Transverse colon (tissue), 4 donors: ENCODE results near the gene NUDT4. TPM values are rescaled to one million over a fixed set of nuclear protein-coding genes. Genes with fewer than 3 reads are reported as not detected.

ENCODE experiments used
- DNase-seq: peaks from one replicate; pipeline ENCODE4 v3.0.0-alpha.2; 2019
- H3K27ac ChIP-seq, 4 donors: fragments of 200-600 bp; sonication (generic); 2 replicates each; pipeline ENCODE4 v1.5.1; 2016 to 2018; ENCODE audit warnings: inconsistent platforms in 4 of 4
- H3K27me3 ChIP-seq: fragments of 200-600 bp; sonication (generic); 2 replicates; pipeline ENCODE4 v1.5.1; 2017; ENCODE audit warnings: inconsistent platforms
- H3K36me3 ChIP-seq, 4 donors: fragments of 200-600 bp; sonication (generic); 2 replicates each; pipeline ENCODE4 v1.5.1; 2017 to 2019; ENCODE audit warnings: inconsistent platforms in 4 of 4
- H3K4me1 ChIP-seq, 4 donors: fragments of 200-600 bp; sonication (generic); 2 replicates each; pipeline ENCODE4 v1.5.1; 2017 to 2020; ENCODE audit warnings: inconsistent platforms in 4 of 4
- H3K4me3 ChIP-seq, 4 donors: fragments of 200-600 bp; sonication (generic); 1 replicate in 1 of 4; 2 replicates in 3 of 4; pipeline versions ENCODE4 v1.5.1 to v1.6.1; 2017 to 2019; ENCODE audit warnings: inconsistent platforms in 4 of 4
- H3K9me3 ChIP-seq, 2 donors: fragments of 200-600 bp; sonication (generic); 2 replicates each; pipeline ENCODE4 v1.5.1; 2017 to 2019; ENCODE audit warnings: inconsistent platforms in 2 of 2
- EP300 ChIP-seq: sonication (generic); formaldehyde crosslinking; IDR thresholded peaks from one replicate; pipeline ENCODE4 v1.6.1; 2017; ENCODE audit warnings: antibody characterized with exemption, low read depth
- POLR2A ChIP-seq: fragments of 450-650 bp; IDR thresholded peaks from one replicate; pipeline ENCODE4 v1.6.1; 2016; ENCODE audit warnings: antibody characterized with exemption, mild to moderate bottlenecking, moderate library complexity
- POLR2AphosphoS5 ChIP-seq, 3 donors: sonication (generic); formaldehyde crosslinking; IDR thresholded peaks; one replicate each; pipeline ENCODE4 v1.6.1; 2016; ENCODE audit warnings: antibody characterized with exemption in 3 of 3
- WGBS, 2 donors: methylation state at CpG; one replicate each; pipeline ENCODE4 v1.1.5; 2018; ENCODE audit warnings: low coverage in 1 of 2; 5-methylcytosine and 5-hydroxymethylcytosine counted together
- in situ Hi-C, 4 donors: fragments of 200-750 bp; cut with MboI; loops; one replicate each; pipeline versions ENCODE4 v1.15.0 to v1.15.1; 2017; ENCODE audit warnings: low sequenced_read_pairs in 3 of 4, low pct_ligation_motif_present in 1 of 4, low pct_unique_long_range_greater_than_20kb in 1 of 4
- intact Hi-C: fragments of 100-400 bp; cut with DNase I; formaldehyde crosslinking; loops from one replicate; pipeline ENCODE4 v1.15.1; 2023; ENCODE audit warnings: low total_unique reads
- total RNA-seq, 4 donors: library from RNA; depleted of rRNA; stranded (reverse); fragments of >200 nt; gene quantifications; one replicate each; pipeline ENCODE4 v1.1.0, GENCODE V29; 2016
- TF ChIP-seq, protein P1 (sequence below), 5 experiments: fragments of 200-600 bp in 3 of 5; fragments of 450-650 bp in 2 of 5; sonication (generic) in 3 of 5; IDR thresholded peaks; 1 replicate in 2 of 5; 2 replicates in 3 of 5; pipeline ENCODE4 v1.5.1; 2016 to 2017; ENCODE audit warnings: antibody characterized with exemption in 5 of 5, inconsistent platforms in 3 of 5, mild to moderate bottlenecking in 2 of 5, moderate library complexity in 1 of 5

NUDT4 gene
- total RNA-seq, 4 donors from 2014 or later = 65.3 to 111 (median 90.9) TPM

DNA sequence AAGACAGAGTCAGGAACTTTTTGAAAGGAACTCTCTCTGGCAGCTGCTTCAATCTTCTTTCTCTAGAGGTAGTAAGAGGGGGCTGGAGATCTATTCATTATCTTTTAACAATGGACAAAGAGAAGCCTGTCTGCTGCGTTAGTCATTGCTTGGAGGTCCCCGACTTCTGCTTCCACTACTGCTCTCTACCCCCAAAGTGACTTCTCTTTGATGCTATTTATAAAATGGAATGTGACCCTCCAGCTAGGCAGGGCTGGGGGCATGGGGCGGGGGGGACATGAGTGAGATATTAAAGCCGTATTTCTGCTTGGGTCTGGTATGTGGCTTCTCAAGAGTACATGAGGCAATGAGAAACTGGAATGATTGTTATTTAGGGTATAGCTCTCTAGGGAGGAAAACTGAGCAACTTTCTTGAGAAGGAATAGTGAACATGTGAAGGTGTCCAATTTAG is 41.4 kb upstream of the NUDT4 start:
- Histone ChIP-seq H3K4me1 (no peaks in the 10 kb centered on the region), H3K9me3 (no peaks in the 10 kb centered on the region), H3K27ac (no peak overlapping the region), H3K27me3 (no peaks in the 10 kb centered on the region), H3K4me3 (no peak overlapping the region), H3K36me3 (no peaks in the 10 kb centered on the region)
- intact Hi-C loops = no loop called here
- 67 to 79% methylated on average over 3 to 4 of the region's 4 CpGs for WGBS, 2 donors
- in situ Hi-C loops = no loop called here
- DNase-seq = no peak
- TF ChIP-seq EP300 = no peak
- TF ChIP-seq, protein P1, sequence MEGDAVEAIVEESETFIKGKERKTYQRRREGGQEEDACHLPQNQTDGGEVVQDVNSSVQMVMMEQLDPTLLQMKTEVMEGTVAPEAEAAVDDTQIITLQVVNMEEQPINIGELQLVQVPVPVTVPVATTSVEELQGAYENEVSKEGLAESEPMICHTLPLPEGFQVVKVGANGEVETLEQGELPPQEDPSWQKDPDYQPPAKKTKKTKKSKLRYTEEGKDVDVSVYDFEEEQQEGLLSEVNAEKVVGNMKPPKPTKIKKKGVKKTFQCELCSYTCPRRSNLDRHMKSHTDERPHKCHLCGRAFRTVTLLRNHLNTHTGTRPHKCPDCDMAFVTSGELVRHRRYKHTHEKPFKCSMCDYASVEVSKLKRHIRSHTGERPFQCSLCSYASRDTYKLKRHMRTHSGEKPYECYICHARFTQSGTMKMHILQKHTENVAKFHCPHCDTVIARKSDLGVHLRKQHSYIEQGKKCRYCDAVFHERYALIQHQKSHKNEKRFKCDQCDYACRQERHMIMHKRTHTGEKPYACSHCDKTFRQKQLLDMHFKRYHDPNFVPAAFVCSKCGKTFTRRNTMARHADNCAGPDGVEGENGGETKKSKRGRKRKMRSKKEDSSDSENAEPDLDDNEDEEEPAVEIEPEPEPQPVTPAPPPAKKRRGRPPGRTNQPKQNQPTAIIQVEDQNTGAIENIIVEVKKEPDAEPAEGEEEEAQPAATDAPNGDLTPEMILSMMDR (IDR thresholded peaks at IDR 0.05) = no peak

DNA sequence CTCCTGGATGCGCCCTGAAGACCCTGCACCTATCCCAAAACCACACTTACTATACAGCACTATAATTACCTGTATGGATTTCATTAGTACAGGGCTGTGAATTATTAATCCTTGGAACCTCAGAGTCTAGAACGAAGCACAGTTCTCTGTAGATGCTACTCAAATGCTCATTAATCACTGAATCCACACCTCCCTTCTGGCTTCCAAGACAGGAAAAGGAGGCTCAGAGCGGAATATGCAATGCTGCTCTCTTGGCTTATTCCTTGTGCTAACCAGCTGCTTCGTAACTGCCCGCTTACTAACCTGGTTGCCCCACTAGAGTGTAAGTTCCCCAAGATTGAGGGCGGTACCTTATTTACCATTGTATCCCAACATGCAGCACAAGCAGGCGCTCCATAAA is 39.1 kb upstream of the NUDT4 start:
- Histone ChIP-seq H3K27me3 (no peaks in the 10 kb centered on the region), H3K36me3 (no peaks in the 10 kb centered on the region), H3K4me3 (no peak overlapping the region), H3K27ac (no peak overlapping the region), H3K4me1 (no peaks in the 10 kb centered on the region), H3K9me3 (no peaks in the 10 kb centered on the region)
- intact Hi-C loops = no loop called here
- in situ Hi-C loops = no loop called here
- 97 to 98% methylated on average over 5 to 7 of the region's 7 CpGs for WGBS, 2 donors
- TF ChIP-seq POLR2AphosphoS5 (IDR thresholded peaks at IDR 0.05) = no peak
- no peak for TF ChIP-seq EP300
- TF ChIP-seq POLR2A = no peak
- TF ChIP-seq, protein P1 (IDR thresholded peaks at IDR 0.05) = no peak
- DNase-seq = no peak

GRCh38 chr12:93339695-93340094 is 38.0 kb upstream of the NUDT4 start:
- TF ChIP-seq POLR2AphosphoS5 (IDR thresholded peaks at IDR 0.05) = no peak
- TF ChIP-seq POLR2A = no peak
- in situ Hi-C loops = no loop called here
- Histone ChIP-seq H3K27me3 (no peaks in the 10 kb centered on the region), H3K4me3 (no peak overlapping the region), H3K36me3 (no peaks in the 10 kb centered on the region), H3K9me3 (no peaks in the 10 kb centered on the region), H3K4me1 (no peaks in the 10 kb centered on the region), H3K27ac (no peak overlapping the region)
- no peak for DNase-seq
- intact Hi-C loops = no loop called here
- 91 to 93% methylated on average over 4 of the region's 4 CpGs for WGBS, 2 donors

DNA sequence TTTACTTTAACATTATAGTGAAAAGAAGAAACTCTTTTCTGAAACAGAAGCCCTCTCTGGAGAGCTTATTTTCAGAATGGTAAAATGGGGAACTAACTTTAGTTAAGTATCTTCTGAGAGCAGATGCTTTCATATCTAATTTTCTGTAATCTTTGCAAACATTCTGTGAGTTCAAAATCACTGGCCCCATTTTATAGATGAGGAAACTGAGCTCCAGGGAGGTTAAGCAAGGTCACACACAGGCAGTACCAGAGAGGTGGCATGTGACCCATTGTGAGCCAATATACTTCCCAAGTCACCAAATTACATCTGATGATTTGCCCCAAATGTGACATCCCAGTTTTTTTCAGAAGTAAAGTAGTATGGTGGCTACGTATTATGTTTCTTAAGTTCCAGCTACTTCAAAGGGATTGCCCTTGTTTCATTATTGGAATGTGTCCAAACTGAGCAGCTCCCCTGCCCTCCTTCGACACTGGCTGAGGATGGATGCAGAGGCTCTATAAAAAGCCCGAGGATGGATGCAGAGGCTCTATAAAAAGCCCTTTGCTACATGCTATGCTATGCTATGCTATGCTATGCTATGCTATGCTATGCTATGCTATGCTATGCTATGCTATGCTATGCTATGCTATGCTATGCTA is 36.2 kb upstream of the NUDT4 start:
- H3K4me1 ChIP-seq = no peaks in the 10 kb centered on the region
- no peak overlapping the region for H3K27ac ChIP-seq
- TF ChIP-seq POLR2A = no peak
- TF ChIP-seq EP300 = no peak
- TF ChIP-seq, protein P1 (IDR thresholded peaks at IDR 0.05) = no peak
- TF ChIP-seq POLR2AphosphoS5 (IDR thresholded peaks at IDR 0.05) = no peak
- no peak overlapping the region for H3K4me3 ChIP-seq
- no peaks in the 10 kb centered on the region for H3K27me3 ChIP-seq
- H3K9me3 ChIP-seq = no peaks in the 10 kb centered on the region
- in situ Hi-C loops = no loop called here
- H3K36me3 ChIP-seq = no peaks in the 10 kb centered on the region
- intact Hi-C loops = no loop called here
- 73% methylated on average over 3 of the region's 3 CpGs; no CpG with 5 or more reads in 1 of the 2 donors for WGBS, 2 donors
- DNase-seq = no peak
